HepG2 (cell line): ENCODE measurements around the gene UNC5CL. TPM values are rescaled to one million over a fixed set of nuclear protein-coding genes. Genes with fewer than 3 reads are reported as not detected.

Source experiments
- CSRNP2 ChIP-seq: sonication (generic); formaldehyde crosslinking; conservative IDR thresholded peaks from 2 replicates; pipeline ENCODE4 v1.8.0; 2022; ENCODE audit warnings: low read depth, missing genetic modification reagents
- FOXO1 ChIP-seq: sonication (generic); formaldehyde crosslinking; IDR thresholded peaks from 2 replicates; pipeline ENCODE4 v1.4.0; 2020; ENCODE audit warnings: missing genetic modification reagents
- GPN1 ChIP-seq: sonication (generic); formaldehyde crosslinking; IDR thresholded peaks from 2 replicates; pipeline ENCODE4 v1.5.1; 2020; ENCODE audit warnings: missing genetic modification reagents, borderline replicate concordance
- HOXA3 ChIP-seq: sonication (generic); formaldehyde crosslinking; IDR thresholded peaks from 2 replicates; pipeline ENCODE4 v1.5.0; 2020; ENCODE audit warnings: missing genetic modification reagents
- KLF13 ChIP-seq: sonication (generic); formaldehyde crosslinking; IDR thresholded peaks from 2 replicates; pipeline ENCODE4 v1.4.0; 2020; ENCODE audit warnings: mild to moderate bottlenecking, missing genetic modification reagents
- MAFK ChIP-seq, 2 experiments: IDR thresholded peaks in 1 of 2; conservative IDR thresholded peaks in 1 of 2; 2 replicates each; pipeline ENCODE4 v1.6.1; 2011; ENCODE audit warnings: improper control_type of control experiment in 2 of 2, low read length in 2 of 2
- NAIF1 ChIP-seq: sonication (generic); formaldehyde crosslinking; IDR thresholded peaks from 2 replicates; pipeline ENCODE4 v1.5.0; 2020; ENCODE audit warnings: mild to moderate bottlenecking, missing genetic modification reagents, borderline replicate concordance
- NCOA5 ChIP-seq: sonication (generic); formaldehyde crosslinking; IDR thresholded peaks from 2 replicates; pipeline ENCODE4 v1.4.0; 2020; ENCODE audit warnings: missing genetic modification reagents
- NFAT5 ChIP-seq: sonication (generic); formaldehyde crosslinking; IDR thresholded peaks from 2 replicates; pipeline ENCODE4 v1.4.0; 2020; ENCODE audit warnings: missing genetic modification reagents
- NRL ChIP-seq: sonication (generic); formaldehyde crosslinking; IDR thresholded peaks from 2 replicates; pipeline ENCODE4 v1.5.0; 2020; ENCODE audit warnings: missing genetic modification reagents, mild to moderate bottlenecking, moderate library complexity, borderline replicate concordance
- SP4 ChIP-seq: sonication (generic); formaldehyde crosslinking; IDR thresholded peaks from 2 replicates; pipeline ENCODE4 v1.8.1; 2023; ENCODE audit warnings: mild to moderate bottlenecking, missing genetic modification reagents
- ZNF232 ChIP-seq: sonication (generic); formaldehyde crosslinking; IDR thresholded peaks from 2 replicates; pipeline ENCODE4 v1.4.0; 2020; ENCODE audit warnings: missing genetic modification reagents, borderline replicate concordance
- ZNF235 ChIP-seq: sonication (generic); formaldehyde crosslinking; IDR thresholded peaks from 2 replicates; pipeline ENCODE4 v1.8.1; 2023; ENCODE audit warnings: mild to moderate bottlenecking, missing genetic modification reagents, borderline replicate concordance
- ZNF3 ChIP-seq: IDR thresholded peaks from 2 replicates; pipeline ENCODE4 v1.7.0; 2017; ENCODE audit warnings: inconsistent platforms
- ZNF362 ChIP-seq: sonication (generic); formaldehyde crosslinking; IDR thresholded peaks from 2 replicates; pipeline ENCODE4 v1.4.0; 2020; ENCODE audit warnings: missing genetic modification reagents, mild to moderate bottlenecking, borderline replicate concordance
- ZNF749 ChIP-seq: sonication (generic); formaldehyde crosslinking; IDR thresholded peaks from 2 replicates; pipeline ENCODE4 v1.8.0; 2022; ENCODE audit warnings: mild to moderate bottlenecking, missing genetic modification reagents, moderate library complexity, borderline replicate concordance
- ZNF761 ChIP-seq: sonication (generic); formaldehyde crosslinking; conservative IDR thresholded peaks from 2 replicates; pipeline ENCODE4 v1.4.0; 2020; ENCODE audit warnings: mild to moderate bottlenecking, missing genetic modification reagents
- ZNF792 ChIP-seq: IDR thresholded peaks from 2 replicates; pipeline ENCODE4 v1.6.1; 2016
- polyA plus RNA-seq, 8 experiments: library from polyadenylated mRNA; depleted of rRNA in 3 of 8; stranded (reverse) in 7 of 8; unstranded in 1 of 8; fragments of >200 nt; fragmentation: Illumina TruSeq in 4 of 8; extraction: Trizol in 4 of 8; gene quantifications; 2 replicates each; pipeline versions ENCODE4 v1.2.1 to v1.2.3, GENCODE V29; 2011 to 2016; ENCODE audit warnings: low read depth in 4 of 8, missing spikeins in 1 of 8, mixed read lengths in 1 of 8; ENCODE audit not compliant: insufficient read depth in 1 of 8
- total RNA-seq, 5 experiments: library from RNA; depleted of rRNA; stranded (reverse); fragments of >200 nt; fragmentation: Illumina TruSeq; extraction: Trizol; gene quantifications; 2 replicates each; pipeline ENCODE4 v1.2.3, GENCODE V29; 2016; ENCODE audit warnings: low read depth in 1 of 5
- TF ChIP-seq, protein P1 (sequence below): sonication (generic); formaldehyde crosslinking; IDR thresholded peaks from 2 replicates; pipeline ENCODE4 v1.5.0; 2020; ENCODE audit warnings: missing genetic modification reagents
- TF ChIP-seq, protein P2 (sequence below): sonication (generic); formaldehyde crosslinking; IDR thresholded peaks from 2 replicates; pipeline ENCODE4 v1.8.1; 2022; ENCODE audit warnings: mild to moderate bottlenecking, missing genetic modification reagents

The UNC5CL gene
- total and polyA plus RNA-seq, 2 of the 13 experiments (the other 11 are each of a cell fraction or from before 2014, with no cell fraction given): 2.4 to 2.5 TPM

- TF ChIP-seq NAIF1 (CRISPR knock-in tag): no peak
- TF ChIP-seq ZNF792 (CRISPR knock-in tag): 0 out of 2 replicates have a peak, but pooled peaks have one; percentile 27
- no peak for TF ChIP-seq NRL (CRISPR knock-in tag)
- TF ChIP-seq MAFK (conservative IDR thresholded peaks at IDR 0.05 in 1 of 2, IDR thresholded peaks at IDR 0.05 in 1 of 2; ENCODE audit: low read length in 2 of 2): peak; percentile 13 to 41; a peak in 2 of 4 replicates
- no peak for TF ChIP-seq KLF13 (CRISPR knock-in tag)
- no peak for TF ChIP-seq NCOA5 (CRISPR knock-in tag)
- TF ChIP-seq ZNF235 (CRISPR knock-in tag): no peak
- peak; percentile 52; the same call in 1 of the 2 replicates for TF ChIP-seq ZNF3 (CRISPR knock-in tag)
- TF ChIP-seq NFAT5 (CRISPR knock-in tag): no peak
- TF ChIP-seq ZNF362 (CRISPR knock-in tag): peak; percentile 87; the same call in 1 of the 2 replicates
- TF ChIP-seq, protein P1, sequence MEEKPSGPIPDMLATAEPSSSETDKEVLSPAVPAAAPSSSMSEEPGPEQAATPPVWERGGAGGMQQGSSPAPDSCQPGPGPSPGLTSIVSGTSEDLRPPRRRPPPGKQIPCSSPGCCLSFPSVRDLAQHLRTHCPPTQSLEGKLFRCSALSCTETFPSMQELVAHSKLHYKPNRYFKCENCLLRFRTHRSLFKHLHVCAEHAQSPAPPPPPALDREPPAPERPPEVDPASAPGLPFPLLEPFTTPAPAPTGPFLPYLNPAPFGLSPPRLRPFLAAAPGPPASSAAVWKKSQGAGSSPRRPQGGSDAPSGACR (CRISPR knock-in tag): no peak
- peak; percentile 39; the same call in 1 of the 2 replicates for TF ChIP-seq ZNF761 (CRISPR knock-in tag)
- TF ChIP-seq CSRNP2 (CRISPR knock-in tag): no peak
- TF ChIP-seq SP4 (CRISPR knock-in tag): no peak
- TF ChIP-seq, protein P2, sequence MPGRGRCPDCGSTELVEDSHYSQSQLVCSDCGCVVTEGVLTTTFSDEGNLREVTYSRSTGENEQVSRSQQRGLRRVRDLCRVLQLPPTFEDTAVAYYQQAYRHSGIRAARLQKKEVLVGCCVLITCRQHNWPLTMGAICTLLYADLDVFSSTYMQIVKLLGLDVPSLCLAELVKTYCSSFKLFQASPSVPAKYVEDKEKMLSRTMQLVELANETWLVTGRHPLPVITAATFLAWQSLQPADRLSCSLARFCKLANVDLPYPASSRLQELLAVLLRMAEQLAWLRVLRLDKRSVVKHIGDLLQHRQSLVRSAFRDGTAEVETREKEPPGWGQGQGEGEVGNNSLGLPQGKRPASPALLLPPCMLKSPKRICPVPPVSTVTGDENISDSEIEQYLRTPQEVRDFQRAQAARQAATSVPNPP: no peak
- TF ChIP-seq HOXA3 (CRISPR knock-in tag): peak; percentile 48; the same call in 1 of the 2 replicates
- TF ChIP-seq ZNF749 (CRISPR knock-in tag): peak; percentile 58; the same call in 1 of the 2 replicates
- TF ChIP-seq GPN1: no peak
- TF ChIP-seq ZNF232 (CRISPR knock-in tag): 0 out of 2 replicates have a peak, but pooled peaks have one; percentile 3
- TF ChIP-seq FOXO1 (CRISPR knock-in tag): peak; percentile 69; the same call in 1 of the 2 replicates
Observed at GRCh38 chr6:40997234-40997957, 41.6 kb downstream of the UNC5CL start (continued).
